BE2C (cell line): ENCODE data around the gene KRT8.

Experiments
- DNase-seq: peaks from one replicate; pipeline ENCODE4 v3.0.0-alpha.2; 2020
- H3K27me3 ChIP-seq: fragments of 250-450 bp; sonication (Bioruptor Pico); 2 replicates; pipeline ENCODE4 v1.5.1; 2020; ENCODE audit warnings: mild to moderate bottlenecking
- H3K36me3 ChIP-seq: fragments of 250-450 bp; sonication (Bioruptor Pico); 2 replicates; pipeline ENCODE4 v1.5.1; 2020; ENCODE audit warnings: mild to moderate bottlenecking
- H3K4me1 ChIP-seq: fragments of 250-450 bp; sonication (Bioruptor Pico); 2 replicates; pipeline ENCODE4 v1.5.1; 2020
- H3K4me3 ChIP-seq: 2 replicates; pipeline ENCODE4 v1.5.1; 2011; ENCODE audit warnings: low read depth, low read length
- H3K9me3 ChIP-seq: fragments of 250-450 bp; sonication (Bioruptor Pico); 2 replicates; pipeline ENCODE4 v1.5.1; 2020
- CTCF ChIP-seq: IDR thresholded peaks from 2 replicates; pipeline ENCODE4 v1.5.1; 2012; ENCODE audit warnings: mild to moderate bottlenecking, low read depth, low read length

The KRT8 gene

GRCh38 chr12:52944683-52945388 is 40.0 kb upstream of the KRT8 start:
- Histone ChIP-seq H3K4me1 (no peaks in the 10 kb centered on the region), H3K27me3 (peaks cover 7% of the 10 kb centered on the region; the same call in 1 of the 2 replicates), H3K9me3 (no peaks in the 10 kb centered on the region; the same call in none of the 2 replicates), H3K4me3 (no peak overlapping the region), H3K36me3 (no peaks in the 10 kb centered on the region)
- no peak for DNase-seq
- no peak for TF ChIP-seq CTCF

- no peak for TF ChIP-seq CTCF
- no peaks in the 10 kb centered on the region for H3K27me3 ChIP-seq
- no peak for DNase-seq
- H3K4me3 ChIP-seq, result no peak overlapping the region
- H3K36me3 ChIP-seq, result no peaks in the 10 kb centered on the region
- no peaks in the 10 kb centered on the region for H3K4me1 ChIP-seq
- H3K9me3 ChIP-seq, result no peaks in the 10 kb centered on the region; the same call in none of the 2 replicates
Measured at GRCh38 chr12:52942901-52943181, 38.0 kb upstream of the KRT8 start.

- Histone ChIP-seq H3K36me3 (no peaks in the 10 kb centered on the region), H3K4me3 (no peak overlapping the region), H3K27me3 (no peaks in the 10 kb centered on the region), H3K4me1 (no peaks in the 10 kb centered on the region), H3K9me3 (no peaks in the 10 kb centered on the region; the same call in none of the 2 replicates)
- TF ChIP-seq CTCF, result no peak
- DNase-seq, result no peak
Measured at GRCh38 chr12:52942066-52942900, 37.4 kb upstream of the KRT8 start.

- Histone ChIP-seq H3K9me3 (no peaks in the 10 kb centered on the region), H3K4me1 (peaks cover 13% of the 10 kb centered on the region), H3K36me3 (no peaks in the 10 kb centered on the region), H3K27me3 (0 out of 2 replicates have a peak, but pooled peaks cover 2% of the 10 kb centered on the region), H3K4me3 (no peak overlapping the region)
- DNase-seq, result no peak
- TF ChIP-seq CTCF, result no peak
Measured at GRCh38 chr12:52929538-52929937, 24.7 kb upstream of the KRT8 start.

- TF ChIP-seq CTCF, result no peak
Measured at GRCh38 chr12:52927964-52928363, 23.1 kb upstream of the KRT8 start.

More at GRCh38 chr12:52927964-52928363, 23.1 kb upstream of the KRT8 start:
- H3K4me3 ChIP-seq, result no peak overlapping the region
- no peaks in the 10 kb centered on the region for H3K9me3 ChIP-seq
- DNase-seq, result no peak
- 0 out of 2 replicates have a peak, but pooled peaks cover 2% of the 10 kb centered on the region for H3K27me3 ChIP-seq
- peaks cover 13% of the 10 kb centered on the region for H3K4me1 ChIP-seq
- H3K36me3 ChIP-seq, result no peaks in the 10 kb centered on the region
